MCF 10A (cell line): ENCODE data around the gene NR4A3. TPM values are rescaled to one million over a fixed set of nuclear protein-coding genes. Genes with fewer than 3 reads are reported as not detected.
"Not testable (repeated sequence)": the region's sequence is repeated elsewhere in the genome, so short reads cannot be mapped to it uniquely, and the experiment has no call there.

Experiments
- BruUV-seq: library from RNA; stranded (reverse); fragments of 400-500 nt; replicated peaks from 2 replicates; lab custom pipeline; 2021; lab: Mats Ljungman, UMichigan
- CTCF ChIA-PET: fragments of 300-600 bp; sonication (Branson Sonifier 250); formaldehyde crosslinking; extraction: SDS; loops from one replicate; lab custom pipeline; 2021; ENCODE audit warnings: antibody characterized with exemption, inconsistent platforms; lab: Yijun Ruan, JAX
- POLR2A ChIA-PET: fragments of 300-600, 350-650 bp; sonication (Branson Sonifier 250); formaldehyde crosslinking; extraction: SDS; loops from one replicate; lab custom pipeline; 2020; ENCODE audit warnings: antibody characterized with exemption, inconsistent platforms; lab: Yijun Ruan, JAX
- DNase-seq: peaks from one replicate; pipeline ENCODE4 v3.0.0-alpha.2; 2018; ENCODE audit not compliant: unreplicated experiment
- H3K27ac Mint-ChIP-seq: one replicate; pipeline ENCODE4 v1.8.0; 2022; ENCODE audit warnings: mild to moderate bottlenecking, low read depth, mixed read lengths; ENCODE audit not compliant: unreplicated experiment
- H3K27me3 Mint-ChIP-seq: one replicate; pipeline ENCODE4 v1.8.0; 2022; ENCODE audit warnings: mixed read lengths; ENCODE audit not compliant: insufficient read depth, unreplicated experiment
- H3K36me3 Mint-ChIP-seq: one replicate; pipeline ENCODE4 v1.8.0; 2022; ENCODE audit warnings: mild to moderate bottlenecking, moderate library complexity, mixed read lengths; ENCODE audit not compliant: insufficient read depth, unreplicated experiment
- H3K4me1 Mint-ChIP-seq: one replicate; pipeline ENCODE4 v1.8.0; 2022; ENCODE audit warnings: mixed read lengths; ENCODE audit not compliant: insufficient read depth, unreplicated experiment
- H3K4me3 Mint-ChIP-seq: one replicate; pipeline ENCODE4 v1.8.0; 2022; ENCODE audit warnings: mild to moderate bottlenecking, moderate library complexity, mixed read lengths; ENCODE audit not compliant: unreplicated experiment
- H3K9me3 Mint-ChIP-seq: one replicate; pipeline ENCODE4 v1.8.0; 2022; ENCODE audit warnings: mixed read lengths; ENCODE audit not compliant: unreplicated experiment
- CTCF ChIP-seq: fragments of 200-600 bp; IDR thresholded peaks from one replicate; pipeline ENCODE4 v1.8.0; 2022; ENCODE audit warnings: antibody characterized with exemption, mild to moderate bottlenecking; ENCODE audit not compliant: unreplicated experiment
- intact Hi-C: fragments of 100-400 bp; cut with micrococcal nuclease; formaldehyde crosslinking; loops from 2 replicates; pipeline ENCODE4 v1.14.1; 2022
- total RNA-seq: library from RNA; stranded (reverse); gene quantifications from 2 replicates; pipeline ENCODE4 v1.2.3, GENCODE V29; 2022

Gene NR4A3
- total RNA-seq, 1 experiment from 2014 or later, result 0.16 TPM

- H3K36me3 Mint-ChIP-seq, result no peaks in the 10 kb centered on the region
- DNase-seq, result no peak
- ChIA-PET CTCF (interaction anchor here (0.5 kb wide), 1 partner anchor 319 kb away, joined by 3 read pairs; no protein-coding TSS in a partner anchor), POLR2A (interaction anchor here (0.6 kb wide), 1 partner anchor 334 kb away, joined by 3 read pairs; no protein-coding TSS in a partner anchor)
- no peak for TF ChIP-seq CTCF
- no peaks in the 10 kb centered on the region for H3K4me1 Mint-ChIP-seq
- no peaks in the 10 kb centered on the region for H3K9me3 Mint-ChIP-seq
- no TSS peak for BruUV-seq
- peaks cover 11% of the 10 kb centered on the region for H3K27me3 Mint-ChIP-seq
- no peak overlapping the region for H3K4me3 Mint-ChIP-seq
- H3K27ac Mint-ChIP-seq, result no peak overlapping the region
- intact Hi-C loops, result no loop called here
Measured at GRCh38 chr9:99778836-99779235, 42.8 kb upstream of the NR4A3 start.

- BruUV-seq, result no TSS peak
- no peak for TF ChIP-seq CTCF
- CTCF ChIA-PET, result no interaction called here
- no peaks in the 10 kb centered on the region for H3K36me3 Mint-ChIP-seq
- intact Hi-C loops, result no loop called here
- H3K27ac Mint-ChIP-seq, result no peak overlapping the region
- peaks cover 15% of the 10 kb centered on the region for H3K27me3 Mint-ChIP-seq
- no peak overlapping the region for H3K4me3 Mint-ChIP-seq
- H3K9me3 Mint-ChIP-seq, result no peaks in the 10 kb centered on the region
- POLR2A ChIA-PET, result interaction anchor here (0.6 kb wide), 1 partner anchor 333 kb away, joined by 3 read pairs; no protein-coding TSS in a partner anchor
- no peak for DNase-seq
- no peaks in the 10 kb centered on the region for H3K4me1 Mint-ChIP-seq
Measured at GRCh38 chr9:99779277-99779676, 42.4 kb upstream of the NR4A3 start.

GRCh38 chr9:99782349-99782748 is 39.3 kb upstream of the NR4A3 start:
- DNase-seq, H3K4me1 Mint-ChIP-seq, H3K36me3 Mint-ChIP-seq, H3K27ac Mint-ChIP-seq, H3K9me3 Mint-ChIP-seq, POLR2A ChIA-PET, CTCF ChIA-PET, intact Hi-C loops, BruUV-seq, H3K4me3 Mint-ChIP-seq: not testable (repeated sequence)
- peaks cover 35% of the 10 kb centered on the region for H3K27me3 Mint-ChIP-seq

GRCh38 chr9:99782962-99783718 is 38.5 kb upstream of the NR4A3 start:
- H3K4me3 Mint-ChIP-seq, result no peak overlapping the region
- ChIA-PET CTCF (no interaction called here), POLR2A (no interaction called here)
- H3K9me3 Mint-ChIP-seq, result no peaks in the 10 kb centered on the region
- intact Hi-C loops, result no loop called here
- no peak for TF ChIP-seq CTCF
- peaks cover 39% of the 10 kb centered on the region for H3K27me3 Mint-ChIP-seq
- BruUV-seq, result no TSS peak
- H3K4me1 Mint-ChIP-seq, result no peaks in the 10 kb centered on the region
- no peaks in the 10 kb centered on the region for H3K36me3 Mint-ChIP-seq
- no peak overlapping the region for H3K27ac Mint-ChIP-seq
- no peak for DNase-seq
